HG03342 (cell line): ENCODE results near the gene CCDC180.
"Not testable (repeated sequence)": the region's sequence is repeated elsewhere in the genome, so short reads cannot be mapped to it uniquely, and the experiment has no call there.

Experiments
- ATAC-seq: cut with Tn5 transposase; IDR thresholded peaks from one replicate; pipeline ENCODE4 v1.9.1; 2021; ENCODE audit warnings: mild to moderate bottlenecking, moderate library complexity; ENCODE audit not compliant: unreplicated experiment

CCDC180 gene

DNA sequence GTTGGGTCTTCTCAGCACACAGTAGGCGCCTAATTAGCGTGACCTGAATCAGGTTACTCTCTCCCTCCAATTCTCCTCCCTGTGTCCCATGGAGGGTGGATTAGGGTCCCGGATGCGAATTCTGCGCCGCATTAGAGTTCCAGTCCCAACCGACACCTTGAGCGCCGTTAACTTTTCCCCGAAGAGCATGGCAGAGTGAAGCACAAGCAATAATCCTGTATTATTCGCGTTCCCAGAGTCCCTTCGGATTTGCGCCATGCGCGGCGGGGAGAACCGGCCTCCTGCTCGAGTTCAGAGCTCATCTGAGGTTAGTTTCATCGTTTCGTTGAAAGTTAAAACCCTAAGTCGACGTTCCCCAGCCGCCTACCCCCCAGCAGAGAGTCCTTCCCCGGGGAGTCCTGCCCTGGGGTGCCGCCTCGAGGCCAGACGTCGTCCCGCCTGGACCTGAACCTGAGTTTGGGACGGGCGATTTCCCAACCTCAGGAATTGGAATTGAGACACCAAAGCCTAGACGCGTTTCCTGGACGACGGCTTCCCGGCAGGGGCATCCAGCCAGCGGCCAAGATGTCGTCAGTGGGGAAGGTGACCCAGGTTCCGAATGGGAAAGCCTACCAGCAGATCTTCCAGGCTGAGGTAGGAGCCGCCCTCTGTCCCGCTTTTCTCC lies at the start of gene CCDC180:
CCDC180 (plus strand) TSS at position 160 of the 664 bp plus-strand sequence; CDS start at position 565, 405 bp downstream.
- no peak for ATAC-seq

DNA sequence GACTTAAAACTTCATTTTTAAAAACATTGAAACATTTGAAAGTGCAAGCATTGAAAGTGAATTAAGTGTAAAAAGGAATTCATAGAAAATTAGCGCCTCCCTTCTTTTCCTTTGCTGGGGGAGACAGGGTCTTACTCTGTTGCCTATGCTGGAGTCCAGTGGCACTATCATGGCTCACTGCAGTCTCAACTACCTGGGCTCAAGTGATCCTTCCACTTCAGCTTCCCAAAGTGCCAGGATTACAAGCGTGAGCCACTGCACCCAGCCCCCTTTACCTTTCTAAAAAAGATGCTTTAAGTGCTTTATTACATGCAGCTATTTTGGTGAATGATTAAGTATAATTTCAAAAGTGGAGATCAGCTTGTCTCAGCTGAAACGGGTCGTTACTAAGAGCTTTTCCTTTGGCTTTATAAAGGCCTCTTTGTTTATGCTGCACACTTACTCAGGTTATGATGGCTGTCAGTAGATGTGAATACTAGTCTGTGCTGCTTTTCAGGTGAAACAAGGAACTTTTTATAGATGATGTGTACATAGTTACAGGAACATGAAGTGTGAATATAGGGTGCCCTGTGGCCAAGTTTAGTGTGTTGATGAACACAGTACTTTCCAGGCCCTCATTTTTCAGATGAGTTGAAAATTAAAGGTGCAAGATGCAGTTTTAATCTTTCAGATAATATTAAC lies 47.5 kb upstream of the CCDC180 start:
- ATAC-seq, result not testable (repeated sequence)

DNA sequence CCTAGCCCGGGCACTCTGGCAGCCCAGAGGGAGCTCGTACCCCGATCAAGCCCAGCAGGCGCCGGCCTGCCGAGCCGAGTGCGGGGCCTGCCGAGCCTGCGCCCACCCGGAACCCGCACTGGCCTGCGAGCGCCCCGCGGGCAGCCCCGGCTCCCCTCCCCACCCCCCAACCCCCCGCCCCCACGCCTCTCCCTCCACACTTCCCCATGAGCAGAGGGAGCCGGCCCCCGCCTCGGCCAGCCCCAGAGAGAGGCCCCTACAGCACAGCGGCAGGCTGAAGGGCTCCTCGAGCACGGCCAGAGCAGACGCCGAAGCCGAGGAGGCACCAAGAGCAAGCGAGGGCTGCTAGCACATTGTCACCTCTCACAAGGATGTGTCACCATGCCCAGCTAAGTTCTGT lies 36.2 kb upstream of the CCDC180 start:
- ATAC-seq, result no peak

GRCh38 chr9:97272072-97272471 lies 35.4 kb upstream of the CCDC180 start:
- no peak for ATAC-seq

GRCh38 chr9:97276310-97276852 lies 31.1 kb upstream of the CCDC180 start:
- ATAC-seq, result no peak

DNA sequence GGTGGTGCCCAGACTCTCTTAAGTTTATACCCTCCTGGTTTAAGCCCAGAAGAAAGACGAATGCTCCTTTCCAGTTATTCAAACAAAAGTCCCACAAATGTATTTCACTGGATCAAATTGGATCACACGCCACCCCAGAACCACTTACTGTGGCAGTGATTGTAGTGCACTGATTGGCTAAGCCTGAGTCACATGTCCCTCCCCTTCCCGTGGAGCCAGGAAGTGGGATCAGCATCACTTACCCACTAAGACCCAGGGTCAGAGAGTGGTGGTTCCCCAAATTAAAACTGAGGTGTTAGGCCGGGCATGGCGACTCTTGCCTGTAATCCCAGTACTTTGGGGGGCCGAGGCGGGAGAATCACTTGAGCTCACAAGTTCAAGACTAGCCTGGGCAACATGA lies 29.5 kb upstream of the CCDC180 start:
- ATAC-seq, result no peak

GRCh38 chr9:97280755-97281330 lies 26.6 kb upstream of the CCDC180 start:
- ATAC-seq, result no peak

DNA sequence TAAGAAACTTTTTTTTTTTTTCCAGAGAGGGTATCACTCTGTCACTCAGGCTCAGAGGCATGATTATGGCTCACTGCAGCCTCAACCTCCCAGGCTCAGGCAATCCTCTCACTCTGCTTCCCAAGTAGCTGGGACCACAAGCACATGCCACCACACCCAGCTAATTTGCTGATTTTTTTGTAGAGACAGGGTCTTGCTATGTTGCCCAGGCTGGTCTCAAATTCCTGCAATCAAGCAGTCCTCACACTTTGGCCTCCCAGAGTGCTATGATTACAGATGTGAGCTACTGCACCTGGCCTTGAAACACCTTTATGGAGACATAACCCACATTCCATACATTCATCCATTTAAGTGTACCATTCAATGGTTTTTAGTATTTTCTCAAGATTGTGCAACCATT lies 23.7 kb upstream of the CCDC180 start:
- ATAC-seq, result no peak

DNA sequence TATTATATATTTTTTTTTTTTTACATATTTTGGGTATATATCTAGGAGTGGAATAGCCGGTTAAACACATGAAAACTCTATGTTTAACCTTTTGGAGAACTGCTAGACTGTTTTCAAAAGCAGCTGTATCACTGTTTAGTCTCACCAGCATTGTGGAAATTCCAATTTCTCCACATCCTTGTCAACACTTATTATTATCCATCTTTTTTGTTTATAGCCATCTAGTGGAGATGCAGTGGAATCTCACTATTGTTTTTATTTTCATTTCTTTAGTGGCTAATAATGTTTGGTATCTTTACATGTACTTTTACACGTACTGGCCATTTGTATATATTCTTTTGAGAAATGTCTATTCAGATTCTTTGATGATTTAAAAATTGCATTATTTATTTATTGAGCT lies 22.7 kb upstream of the CCDC180 start:
- ATAC-seq, result no peak

DNA sequence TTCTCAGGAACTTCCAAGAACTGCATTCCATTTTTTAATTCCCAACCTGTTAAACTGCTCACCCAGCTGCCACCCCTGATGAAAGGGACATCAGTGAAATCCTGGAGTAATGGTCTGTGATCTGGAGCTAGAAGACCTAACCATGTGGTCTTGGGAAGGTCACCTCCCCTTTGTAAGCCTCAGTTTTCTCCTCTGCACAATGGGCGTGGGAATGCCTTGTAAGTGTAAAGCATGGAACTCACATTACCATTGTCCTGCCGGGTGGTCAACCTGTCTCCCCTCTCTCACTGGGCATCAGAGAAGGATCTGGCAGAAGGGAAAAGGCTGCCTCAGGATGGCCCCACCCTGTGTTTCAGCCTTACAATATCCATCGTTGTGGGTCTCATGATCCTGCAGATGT lies 15.3 kb upstream of the CCDC180 start:
- ATAC-seq, result no peak

DNA sequence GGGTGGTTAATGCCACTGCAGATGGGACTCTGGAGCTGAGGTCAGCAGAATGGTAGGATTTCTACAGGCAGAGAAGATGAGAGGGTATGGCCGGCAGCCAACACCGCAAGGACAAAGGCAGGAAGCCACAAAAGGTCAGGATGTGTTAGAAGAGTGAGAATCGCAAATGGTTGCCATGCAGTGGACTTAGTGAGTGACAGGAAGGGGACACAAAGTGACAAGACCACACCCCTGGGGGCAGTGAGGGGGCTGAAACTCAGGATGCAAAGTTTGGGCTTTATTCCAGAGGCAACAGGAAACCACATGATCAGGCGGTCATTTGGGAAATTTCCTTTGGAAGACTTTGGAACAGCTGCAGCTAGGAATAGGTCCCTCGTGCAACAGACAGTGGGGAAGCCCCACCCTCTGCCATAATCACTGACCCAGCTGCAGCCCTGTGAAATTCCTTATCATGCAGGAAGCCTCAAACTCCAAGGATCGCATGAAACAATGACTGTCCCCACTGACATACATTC lies 14.2 kb upstream of the CCDC180 start:
- no peak for ATAC-seq

DNA sequence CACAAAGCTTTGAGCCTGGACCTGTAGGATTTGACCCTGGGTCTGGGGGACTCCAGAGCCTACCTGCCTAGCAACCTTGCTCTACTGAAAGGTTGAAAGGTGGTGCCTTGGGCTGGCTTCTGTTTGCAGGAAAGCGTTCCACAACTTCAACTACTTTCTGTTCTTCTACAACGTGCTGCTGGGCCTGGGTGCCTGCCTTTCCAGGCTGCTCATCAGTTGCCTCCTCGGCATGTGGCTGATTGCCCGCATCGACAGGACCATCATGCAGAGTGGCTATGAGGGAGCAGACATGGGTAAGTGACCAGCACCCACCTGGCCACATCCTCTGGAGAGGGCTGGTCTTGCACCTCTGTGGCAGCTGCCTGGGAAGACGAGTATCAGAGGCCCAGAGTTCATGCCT lies 13.6 kb upstream of the CCDC180 start:
- no peak for ATAC-seq

- no peak for ATAC-seq
Observed at GRCh38 chr9:97297889-97298288, 9.6 kb upstream of the CCDC180 start.

- peak; percentile 65 for ATAC-seq
Observed at GRCh38 chr9:97299809-97300414, 7.5 kb upstream of the CCDC180 start.

GRCh38 chr9:97300586-97300985 lies 6.9 kb upstream of the CCDC180 start:
- ATAC-seq, result no peak

- no peak for ATAC-seq
Observed at GRCh38 chr9:97301974-97302373, 5.5 kb upstream of the CCDC180 start.

- ATAC-seq, result no peak
Observed at GRCh38 chr9:97304586-97304985, 2.9 kb upstream of the CCDC180 start.

DNA sequence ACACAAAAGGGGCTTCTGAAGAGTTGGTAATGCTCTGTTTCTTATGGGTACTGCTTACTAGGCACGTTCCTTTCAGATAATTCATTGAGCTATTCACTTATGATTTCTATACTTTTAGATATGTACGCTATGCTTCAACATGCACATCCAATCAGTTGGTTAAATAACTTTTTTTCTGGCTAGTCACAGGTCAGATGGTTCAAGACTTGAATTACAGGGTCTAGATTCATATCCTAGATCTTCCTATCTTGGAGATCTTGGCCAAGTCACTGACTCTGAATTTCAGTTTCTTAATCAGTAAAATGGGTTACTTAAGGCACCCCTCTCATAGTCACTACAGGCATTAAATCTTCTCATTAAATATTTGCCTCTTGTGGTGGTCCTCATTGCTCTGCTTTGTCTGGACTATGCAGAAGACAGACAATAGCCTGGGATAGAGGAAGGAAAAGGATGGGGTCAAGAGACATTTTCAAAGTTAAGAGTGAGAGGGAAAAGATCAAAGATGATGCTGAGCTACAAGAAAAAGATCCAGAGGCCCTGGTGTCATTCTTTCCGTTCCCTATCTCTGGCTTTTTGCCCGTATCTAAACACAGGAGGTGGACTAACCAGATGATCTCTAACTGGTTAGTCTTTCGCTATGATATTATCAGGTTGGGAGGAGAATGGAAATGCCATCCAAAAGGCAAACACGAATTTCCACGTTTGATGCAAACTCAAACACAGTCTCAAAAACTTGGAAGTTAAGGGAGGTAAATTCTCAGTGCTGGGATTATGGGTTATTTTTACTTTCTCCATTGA lies 1.8 kb upstream of the CCDC180 start:
- ATAC-seq, result no peak

- ATAC-seq, result no peak
Observed at GRCh38 chr9:97307091-97307490, 368 bp upstream of the CCDC180 start.

DNA sequence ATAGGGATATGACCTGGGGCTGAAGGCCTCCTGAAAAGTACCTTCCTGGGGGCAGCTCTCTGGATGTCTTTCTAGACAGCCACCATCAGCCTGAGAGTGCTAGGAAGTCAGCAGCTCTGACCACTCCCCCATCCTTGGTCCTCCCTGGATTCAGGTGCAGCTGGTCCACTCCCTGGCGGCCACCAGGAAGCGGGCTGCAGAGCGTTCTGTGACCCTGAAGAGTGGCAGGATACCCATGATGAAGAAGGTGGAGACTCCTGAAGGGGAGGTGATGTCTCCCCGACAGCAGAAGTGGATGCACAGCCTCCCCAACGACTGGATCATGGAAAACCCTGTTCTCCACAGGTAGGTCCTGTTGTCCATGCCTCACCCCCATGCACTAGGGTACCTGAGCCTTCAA lies 1.8 kb downstream of the CCDC180 start:
- ATAC-seq, result no peak

- no peak for ATAC-seq
Observed at GRCh38 chr9:97310023-97310422, 2.6 kb downstream of the CCDC180 start.
